OCI-M2 (cell line): ENCODE measurements around the gene KLC4.

Experiments used
- DNase-seq: peaks from one replicate; lab custom pipeline; 2025; ENCODE audit not compliant: unreplicated experiment; lab: John Stamatoyannopoulos, UW

KLC4 gene

GRCh38 chr6:43123461-43124314 lies 64.3 kb downstream of the KLC4 start:
- no peak for DNase-seq

GRCh38 chr6:43124481-43124880 lies 65.0 kb downstream of the KLC4 start:
- DNase-seq: no peak
